ENCODE measurements around the gene ITGAE. TPM values are rescaled to one million over a fixed set of nuclear protein-coding genes. Genes with fewer than 3 reads are reported as not detected.

ITGAE gene
- total and polyA plus RNA-seq, 2 experiments from 2014 or later, result 23.3 to 80.3 TPM

DNA sequence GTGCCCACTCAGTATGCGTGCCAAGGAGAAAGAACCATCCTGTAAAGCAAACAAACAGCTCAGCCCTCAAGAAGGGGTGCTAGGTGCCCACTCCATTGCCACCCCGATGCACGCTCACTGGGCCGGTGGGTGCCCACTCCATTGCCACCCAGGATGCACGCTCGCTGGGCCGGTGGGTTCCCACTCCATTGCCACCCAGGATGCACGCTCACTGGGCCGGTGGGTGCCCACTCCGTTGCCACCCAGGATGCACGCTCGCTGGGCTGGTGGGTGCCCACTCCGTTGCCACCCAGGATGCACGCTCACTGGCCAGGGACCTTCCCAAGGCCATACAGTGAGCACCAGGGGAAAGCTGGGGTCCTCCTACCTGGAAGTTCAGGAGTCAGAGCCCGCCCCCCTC lies 49.2 kb downstream of the ITGAE start:
- in situ Hi-C loops (cut with MboI), result no loop called here
- Histone ChIP-seq H3F3A (ENCODE audit: insufficient read depth) (no peaks in the 10 kb centered on the region), H3K9me3 (ENCODE audit: low read depth) (no peaks in the 10 kb centered on the region), H3K36me3 (ENCODE audit: low read depth) (no peaks in the 10 kb centered on the region), H4K20me1 (ENCODE audit: insufficient read depth) (no peaks in the 10 kb centered on the region), H3K9me2 (ENCODE audit: insufficient read depth) (no peaks in the 10 kb centered on the region), H3K4me2 (ENCODE audit: unreplicated experiment) (no peak overlapping the region), H2AFZ (no peak overlapping the region), H3K9ac (no peak overlapping the region), H3K4me3 (no peak overlapping the region), H3K27ac (no peak overlapping the region), H3K27me3 (replicated peaks; ENCODE audit: insufficient read depth) (no peaks in the 10 kb centered on the region), H3K79me2 (ENCODE audit: insufficient read depth) (no peaks in the 10 kb centered on the region), H3K4me1 (ENCODE audit: insufficient read depth) (no peaks in the 10 kb centered on the region)
- WGBS, 2 experiments (ENCODE audit: low coverage in 1 of 2, low lambda C conversion rate in 2 of 2, missing lambda C conversion rate in 2 of 2), result 88 to 94% methylated on average over 15 of the region's 15 CpGs
- no peak for DNase-seq
- TF ChIP-seq EZH2phosphoT487 (IDR thresholded peaks at IDR 0.05; ENCODE audit: insufficient read depth, low read depth), result no peak
- no peak for TF ChIP-seq EZH2 (IDR thresholded peaks at IDR 0.05; ENCODE audit: insufficient read depth, poor library complexity, severe bottlenecking)

GRCh38 chr17:3750926-3751325 lies 50.1 kb downstream of the ITGAE start:
- DNase-seq, result no peak
- Histone ChIP-seq H3K9me2 (ENCODE audit: insufficient read depth) (no peaks in the 10 kb centered on the region), H3K4me1 (ENCODE audit: insufficient read depth) (no peaks in the 10 kb centered on the region), H4K20me1 (ENCODE audit: insufficient read depth) (no peaks in the 10 kb centered on the region), H3K36me3 (ENCODE audit: low read depth) (no peaks in the 10 kb centered on the region), H3K4me2 (ENCODE audit: unreplicated experiment) (no peak overlapping the region), H3K79me2 (ENCODE audit: insufficient read depth) (no peaks in the 10 kb centered on the region), H3K9me3 (ENCODE audit: low read depth) (no peaks in the 10 kb centered on the region), H3F3A (ENCODE audit: insufficient read depth) (no peaks in the 10 kb centered on the region), H2AFZ (no peak overlapping the region), H3K27ac (no peak overlapping the region), H3K4me3 (no peak overlapping the region), H3K9ac (no peak overlapping the region), H3K27me3 (replicated peaks; ENCODE audit: insufficient read depth) (no peaks in the 10 kb centered on the region)
- in situ Hi-C loops (cut with MboI), result no loop called here
- WGBS, 2 experiments (ENCODE audit: low coverage in 1 of 2, low lambda C conversion rate in 2 of 2, missing lambda C conversion rate in 2 of 2), result 72 to 82% methylated on average over 6 to 8 of the region's 8 CpGs
- TF ChIP-seq EZH2 (IDR thresholded peaks at IDR 0.05; ENCODE audit: insufficient read depth, poor library complexity, severe bottlenecking), result no peak
- no peak for TF ChIP-seq EZH2phosphoT487 (IDR thresholded peaks at IDR 0.05; ENCODE audit: insufficient read depth, low read depth)

DNA sequence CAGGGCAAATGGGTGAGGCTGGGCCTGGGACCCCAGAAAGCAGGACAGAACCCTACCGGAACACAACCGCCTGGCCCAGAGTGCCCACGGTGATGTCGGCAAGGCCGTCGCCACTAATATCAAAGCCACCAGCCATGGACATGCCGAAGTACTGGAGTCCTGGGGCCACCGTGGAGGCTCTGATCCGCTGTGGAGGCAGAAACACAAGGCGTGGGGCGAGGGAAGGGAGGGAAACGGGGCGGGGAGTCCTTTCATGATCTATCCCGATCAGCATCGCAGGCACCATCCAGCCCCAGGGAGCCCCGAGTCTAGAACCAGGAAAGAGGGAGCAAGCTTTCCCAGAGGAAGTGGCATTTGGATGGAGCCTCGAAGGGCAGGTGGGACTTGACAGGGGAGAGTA lies 50.7 kb downstream of the ITGAE start:
- H4K20me1 ChIP-seq (ENCODE audit: insufficient read depth), result no peaks in the 10 kb centered on the region
- no peak overlapping the region for H3K27ac ChIP-seq
- H3K9ac ChIP-seq, result no peak overlapping the region
- H3K27me3 ChIP-seq (replicated peaks; ENCODE audit: insufficient read depth), result no peaks in the 10 kb centered on the region
- no peak overlapping the region for H3K4me2 ChIP-seq (ENCODE audit: unreplicated experiment)
- DNase-seq, result no peak
- H3K79me2 ChIP-seq (ENCODE audit: insufficient read depth), result no peaks in the 10 kb centered on the region
- no peaks in the 10 kb centered on the region for H3K9me2 ChIP-seq (ENCODE audit: insufficient read depth)
- in situ Hi-C loops (cut with MboI), result no loop called here
- no peaks in the 10 kb centered on the region for H3K9me3 ChIP-seq (ENCODE audit: low read depth)
- no peaks in the 10 kb centered on the region for H3F3A ChIP-seq (ENCODE audit: insufficient read depth)
- 64 to 80% methylated on average over 14 to 17 of the region's 17 CpGs for WGBS, 2 experiments (ENCODE audit: low coverage in 1 of 2, low lambda C conversion rate in 2 of 2, missing lambda C conversion rate in 2 of 2)
- H3K4me3 ChIP-seq, result no peak overlapping the region
- H3K4me1 ChIP-seq (ENCODE audit: insufficient read depth), result no peaks in the 10 kb centered on the region
- no peak overlapping the region for H2AFZ ChIP-seq
- H3K36me3 ChIP-seq (ENCODE audit: low read depth), result no peaks in the 10 kb centered on the region
- TF ChIP-seq EZH2phosphoT487 (IDR thresholded peaks at IDR 0.05; ENCODE audit: insufficient read depth, low read depth) (no peak), EZH2 (IDR thresholded peaks at IDR 0.05; ENCODE audit: insufficient read depth, poor library complexity, severe bottlenecking) (no peak)

GRCh38 chr17:3748576-3748975 lies 52.4 kb downstream of the ITGAE start:
- Histone ChIP-seq H4K20me1 (ENCODE audit: insufficient read depth) (no peaks in the 10 kb centered on the region), H3K79me2 (ENCODE audit: insufficient read depth) (no peaks in the 10 kb centered on the region), H3K4me2 (ENCODE audit: unreplicated experiment) (no peak overlapping the region), H2AFZ (no peak overlapping the region), H3K4me3 (no peak overlapping the region), H3F3A (ENCODE audit: insufficient read depth) (no peaks in the 10 kb centered on the region), H3K9ac (no peak overlapping the region), H3K36me3 (ENCODE audit: low read depth) (no peaks in the 10 kb centered on the region), H3K9me3 (ENCODE audit: low read depth) (no peaks in the 10 kb centered on the region), H3K9me2 (ENCODE audit: insufficient read depth) (no peaks in the 10 kb centered on the region), H3K4me1 (ENCODE audit: insufficient read depth) (no peaks in the 10 kb centered on the region), H3K27ac (no peak overlapping the region), H3K27me3 (replicated peaks; ENCODE audit: insufficient read depth) (no peaks in the 10 kb centered on the region)
- DNase-seq, result no peak
- 67 to 73% methylated on average over 7 of the region's 7 CpGs for WGBS, 2 experiments (ENCODE audit: low coverage in 1 of 2, low lambda C conversion rate in 2 of 2, missing lambda C conversion rate in 2 of 2)
- in situ Hi-C loops (cut with MboI), result loop anchor here (10.0 kb wide), 1 partner anchor 66 kb away; no protein-coding TSS in a partner anchor
- TF ChIP-seq EZH2phosphoT487 (IDR thresholded peaks at IDR 0.05; ENCODE audit: insufficient read depth, low read depth) (no peak), EZH2 (IDR thresholded peaks at IDR 0.05; ENCODE audit: insufficient read depth, poor library complexity, severe bottlenecking) (no peak)

DNA sequence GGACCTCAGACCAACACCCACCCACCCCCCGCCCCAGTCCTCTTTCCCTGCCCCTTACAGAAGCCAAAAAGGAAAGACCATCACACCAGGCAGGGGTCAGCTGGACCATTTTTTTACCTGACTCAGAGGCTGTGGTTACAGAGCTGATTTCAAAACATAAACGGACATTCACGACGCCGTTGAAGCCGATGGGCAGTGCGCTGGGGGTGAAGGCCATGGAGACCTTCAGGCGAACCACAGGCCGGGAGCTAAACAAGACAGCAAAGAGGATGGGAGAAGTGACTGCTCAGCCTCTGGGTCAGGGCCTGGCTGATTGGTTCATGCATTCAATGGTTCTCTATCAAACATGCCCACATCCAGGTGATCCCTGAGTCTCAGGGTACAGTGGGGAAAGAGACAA lies 53.2 kb downstream of the ITGAE start:
- Histone ChIP-seq H3K4me3 (no peak overlapping the region), H3K27ac (no peak overlapping the region), H3K9me3 (ENCODE audit: low read depth) (no peaks in the 10 kb centered on the region), H3K27me3 (replicated peaks; ENCODE audit: insufficient read depth) (no peaks in the 10 kb centered on the region), H3F3A (ENCODE audit: insufficient read depth) (no peaks in the 10 kb centered on the region), H2AFZ (no peak overlapping the region), H3K79me2 (ENCODE audit: insufficient read depth) (no peaks in the 10 kb centered on the region), H3K4me2 (ENCODE audit: unreplicated experiment) (no peak overlapping the region), H3K9me2 (ENCODE audit: insufficient read depth) (no peaks in the 10 kb centered on the region), H3K36me3 (ENCODE audit: low read depth) (no peaks in the 10 kb centered on the region), H4K20me1 (ENCODE audit: insufficient read depth) (no peaks in the 10 kb centered on the region), H3K4me1 (ENCODE audit: insufficient read depth) (no peaks in the 10 kb centered on the region), H3K9ac (no peak overlapping the region)
- in situ Hi-C loops (cut with MboI), result loop anchor here (10.0 kb wide), 1 partner anchor 67 kb away; no protein-coding TSS in a partner anchor
- no peak for TF ChIP-seq EZH2 (IDR thresholded peaks at IDR 0.05; ENCODE audit: insufficient read depth, poor library complexity, severe bottlenecking)
- TF ChIP-seq EZH2phosphoT487 (IDR thresholded peaks at IDR 0.05; ENCODE audit: insufficient read depth, low read depth), result no peak
- no peak for DNase-seq
- WGBS, 2 experiments (ENCODE audit: low coverage in 1 of 2, low lambda C conversion rate in 2 of 2, missing lambda C conversion rate in 2 of 2), result 86 to 87% methylated on average over 9 of the region's 9 CpGs
